Measurements from ENCODE around the gene FNDC5.

FNDC5 gene

DNA sequence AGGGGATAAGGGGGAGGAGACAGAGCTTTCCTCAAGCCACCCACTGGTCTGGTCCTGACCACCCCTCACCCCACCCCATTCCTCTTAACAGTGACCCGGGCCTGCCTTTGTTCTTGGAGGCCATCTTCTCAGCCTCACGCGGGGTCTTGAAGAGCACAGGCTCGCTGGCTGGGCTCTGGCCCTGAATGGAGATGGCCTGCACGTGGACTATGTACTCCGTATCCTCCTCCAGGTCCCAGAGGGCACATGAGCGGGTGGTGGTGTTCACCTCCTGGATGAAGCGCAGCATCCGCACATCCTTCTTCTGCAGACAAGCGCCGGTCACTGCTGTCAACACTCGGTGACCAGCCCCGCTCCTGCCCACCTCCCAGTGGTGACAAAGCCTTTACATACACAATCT is 2.6 kb downstream of the FNDC5 start:
- Mint-ChIP-seq H3K27ac (no peak overlapping the region), H3K27me3 (peaks cover 27% of the 10 kb centered on the region), H3K4me3 (no peak overlapping the region), H3K36me3 (ENCODE audit: low read depth) (peaks cover 4% of the 10 kb centered on the region), H3K9me3 (no peaks in the 10 kb centered on the region), H3K4me1 (peaks cover 12% of the 10 kb centered on the region)
- ATAC-seq (no peak), DNase-seq (no peak)

DNA sequence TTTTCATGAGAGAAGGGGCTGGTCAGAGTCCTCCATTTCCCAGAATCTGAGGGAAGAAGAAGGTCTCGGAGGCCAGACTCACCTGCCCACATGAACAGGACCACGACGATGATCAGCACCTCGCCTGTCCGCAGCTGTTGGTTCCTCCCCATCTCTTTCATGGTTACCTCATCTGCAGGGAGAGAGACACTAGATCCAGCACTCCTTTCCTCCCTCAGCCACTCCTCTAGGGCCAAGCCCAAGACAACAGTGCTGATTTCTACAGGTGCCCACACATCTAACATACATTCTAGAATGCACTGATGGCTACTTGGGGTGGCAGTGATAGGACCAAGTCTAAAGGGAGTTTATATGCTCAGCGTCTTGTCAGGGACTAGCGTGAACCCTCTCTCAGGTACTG is 3.0 kb downstream of the FNDC5 start:
- Mint-ChIP-seq H3K4me3 (no peak overlapping the region), H3K27ac (no peak overlapping the region), H3K36me3 (ENCODE audit: low read depth) (peaks cover 4% of the 10 kb centered on the region), H3K9me3 (no peaks in the 10 kb centered on the region), H3K4me1 (peaks cover 12% of the 10 kb centered on the region), H3K27me3 (peaks cover 23% of the 10 kb centered on the region)
- ATAC-seq, result no peak
- no peak for DNase-seq

DNA sequence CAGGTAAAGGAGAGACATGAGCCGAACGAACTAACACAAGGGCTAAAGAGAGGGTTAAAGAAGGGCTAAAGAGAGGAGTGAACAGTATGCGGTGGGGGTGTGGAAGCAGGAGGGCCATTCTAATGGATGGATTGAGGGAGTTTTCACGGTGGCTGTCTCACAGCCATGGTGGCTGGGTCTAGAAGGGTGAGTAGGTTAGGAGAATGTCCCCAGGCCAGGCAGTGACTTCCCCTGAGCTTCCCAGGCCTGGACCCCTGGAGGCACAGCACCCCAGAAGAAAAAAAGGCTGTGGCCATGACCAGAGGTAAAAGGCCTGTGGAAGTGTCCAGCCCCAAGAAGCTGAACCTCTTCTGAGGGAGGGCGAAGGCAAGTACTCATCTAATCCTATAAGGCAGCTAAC is 3.6 kb downstream of the FNDC5 start:
- peaks cover 22% of the 10 kb centered on the region for H3K27me3 Mint-ChIP-seq
- ATAC-seq, result no peak
- no peak overlapping the region for H3K4me3 Mint-ChIP-seq
- H3K4me1 Mint-ChIP-seq, result peaks cover 12% of the 10 kb centered on the region
- H3K36me3 Mint-ChIP-seq (ENCODE audit: low read depth), result peaks cover 6% of the 10 kb centered on the region
- no peaks in the 10 kb centered on the region for H3K9me3 Mint-ChIP-seq
- DNase-seq, result no peak
- no peak overlapping the region for H3K27ac Mint-ChIP-seq

DNA sequence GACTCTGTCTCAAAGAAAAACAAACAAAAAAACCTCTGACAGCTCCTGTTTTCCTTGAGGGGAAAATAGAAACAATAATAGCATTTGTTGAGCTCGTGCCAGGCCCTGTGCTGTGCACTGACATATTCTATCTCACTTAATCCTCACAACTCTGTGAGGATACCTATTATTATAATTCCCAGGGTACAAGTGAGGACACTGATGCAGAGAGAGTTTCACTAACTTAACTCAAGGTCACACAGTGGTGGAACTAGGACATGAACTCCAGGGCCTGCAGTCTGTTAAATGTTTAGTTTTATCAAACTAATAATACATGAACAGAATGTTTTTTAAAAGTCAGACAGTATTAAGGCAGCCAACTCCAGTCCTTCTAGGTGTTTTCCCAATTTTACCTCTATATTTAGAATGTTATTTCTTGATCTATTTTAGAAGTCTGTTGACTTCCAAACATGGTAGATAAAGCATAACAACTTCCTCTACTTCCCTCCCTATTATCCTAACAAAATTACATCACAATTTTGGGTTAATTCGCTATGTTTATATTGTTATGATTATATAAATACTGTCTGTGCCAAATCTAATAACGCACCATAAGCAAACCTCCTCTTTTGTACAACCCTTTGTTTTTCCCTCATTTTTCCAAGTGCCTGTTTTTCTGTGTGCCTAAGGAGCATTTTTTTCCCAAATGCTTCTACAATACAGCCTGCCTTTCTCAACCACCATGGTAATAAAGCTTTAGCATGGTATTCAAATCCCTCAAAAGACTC is 4.9 kb downstream of the FNDC5 start:
- no peak overlapping the region for H3K4me3 Mint-ChIP-seq
- H3K27ac Mint-ChIP-seq, result no peak overlapping the region
- ATAC-seq, result no peak
- peaks cover 6% of the 10 kb centered on the region for H3K36me3 Mint-ChIP-seq (ENCODE audit: low read depth)
- peaks cover 11% of the 10 kb centered on the region for H3K27me3 Mint-ChIP-seq
- no peak for DNase-seq
- H3K9me3 Mint-ChIP-seq, result no peaks in the 10 kb centered on the region
- H3K4me1 Mint-ChIP-seq, result peaks cover 6% of the 10 kb centered on the region

DNA sequence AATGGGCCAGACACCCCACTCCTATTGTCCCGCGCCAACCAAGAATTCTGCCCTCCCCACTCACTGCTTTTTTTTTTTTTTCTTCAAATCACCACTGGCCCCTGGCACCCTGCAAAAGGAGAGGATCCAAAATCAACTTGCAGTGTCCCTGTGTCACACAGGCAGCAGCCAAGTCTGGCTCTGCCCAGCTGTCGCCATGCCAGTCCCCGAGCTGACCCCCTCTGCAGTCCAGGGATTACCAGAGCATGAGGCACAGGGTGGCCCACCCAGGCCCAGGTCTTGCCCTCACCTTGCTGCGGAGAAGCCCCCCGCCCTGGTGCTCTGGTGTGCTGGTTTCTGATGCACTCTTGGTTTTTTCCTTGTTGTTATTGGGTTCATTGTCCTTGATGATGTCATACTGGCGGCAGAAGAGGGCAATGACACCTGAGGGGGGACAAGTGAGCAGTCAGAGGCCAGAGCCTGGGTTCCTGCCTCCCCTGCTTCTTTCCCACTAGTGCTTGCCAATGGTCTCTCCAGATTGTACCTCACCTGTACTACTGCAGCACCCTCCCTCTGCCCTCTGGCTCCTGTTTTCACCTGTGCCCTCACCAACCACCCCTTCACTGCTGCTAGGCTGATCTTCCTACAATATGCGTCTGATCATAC is 6.2 kb downstream of the FNDC5 start:
- peaks cover 9% of the 10 kb centered on the region for H3K36me3 Mint-ChIP-seq (ENCODE audit: low read depth)

DNA sequence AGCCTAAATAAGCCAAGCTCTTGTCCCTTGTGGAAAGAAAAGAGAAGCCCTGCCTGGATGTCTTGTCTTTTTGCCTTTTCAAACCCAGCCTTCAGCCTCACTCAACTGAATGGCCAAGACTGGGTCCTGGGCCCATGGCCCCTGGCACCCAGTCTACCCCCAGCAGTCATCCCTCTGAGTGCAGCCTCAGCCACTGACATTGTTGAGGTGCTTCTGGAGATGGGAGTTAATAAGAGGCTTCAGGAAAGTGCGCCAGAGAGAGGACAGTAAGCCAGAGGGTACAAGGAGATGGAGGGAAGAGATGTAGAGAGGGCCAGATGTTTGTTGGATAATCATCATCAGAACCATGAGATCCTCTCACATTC is 6.8 kb downstream of the FNDC5 start:
- Mint-ChIP-seq H3K9me3 (no peaks in the 10 kb centered on the region), H3K27me3 (no peaks in the 10 kb centered on the region), H3K27ac (no peak overlapping the region), H3K4me3 (no peak overlapping the region), H3K4me1 (no peaks in the 10 kb centered on the region), H3K36me3 (ENCODE audit: low read depth) (peaks cover 9% of the 10 kb centered on the region)
- DNase-seq (no peak), ATAC-seq (no peak)

More for the DNA sequence above, 6.2 kb downstream of the FNDC5 start:
- H3K4me1 Mint-ChIP-seq, result no peaks in the 10 kb centered on the region
- no peaks in the 10 kb centered on the region for H3K9me3 Mint-ChIP-seq
- no peak overlapping the region for H3K4me3 Mint-ChIP-seq
- peaks cover 4% of the 10 kb centered on the region for H3K27me3 Mint-ChIP-seq
- H3K27ac Mint-ChIP-seq, result no peak overlapping the region
- ATAC-seq (no peak), DNase-seq (no peak)

DNA sequence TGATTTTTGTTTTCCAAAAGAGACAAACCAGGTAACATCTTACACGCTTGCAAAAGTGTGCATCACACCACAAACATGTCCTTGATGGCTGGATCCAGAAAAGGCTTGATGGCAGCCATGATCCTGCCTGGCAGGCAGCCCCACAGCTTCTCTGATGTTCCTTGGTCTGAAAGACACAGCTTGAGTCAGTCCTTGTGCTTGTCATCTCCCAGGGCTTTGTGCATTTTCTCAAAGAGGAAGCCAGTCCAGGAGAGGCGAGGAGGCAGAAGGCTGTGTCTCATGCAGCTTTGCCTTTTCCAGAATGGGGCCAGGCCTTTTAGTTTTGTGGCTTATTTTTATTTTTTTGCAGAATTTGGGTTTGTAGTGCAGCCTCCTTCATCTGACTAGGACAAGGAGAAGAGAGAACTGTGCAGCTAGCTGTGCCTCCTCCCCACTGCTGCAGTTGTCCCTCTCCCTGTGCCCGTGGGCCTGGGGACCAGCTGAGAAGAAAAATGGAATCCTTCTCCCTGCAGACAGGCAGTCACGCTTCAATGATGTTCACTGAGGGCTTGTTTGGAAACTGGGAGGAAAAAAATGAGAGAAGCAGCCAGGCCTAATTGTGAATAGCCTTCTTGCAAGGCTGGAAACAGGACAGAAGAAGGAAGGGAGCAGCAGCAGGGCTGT is 7.4 kb downstream of the FNDC5 start:
- Mint-ChIP-seq H3K36me3 (ENCODE audit: low read depth) (peaks cover 9% of the 10 kb centered on the region), H3K27me3 (no peaks in the 10 kb centered on the region), H3K27ac (no peak overlapping the region), H3K4me1 (no peaks in the 10 kb centered on the region), H3K4me3 (no peak overlapping the region), H3K9me3 (no peaks in the 10 kb centered on the region)
- ATAC-seq (no peak), DNase-seq (no peak)

DNA sequence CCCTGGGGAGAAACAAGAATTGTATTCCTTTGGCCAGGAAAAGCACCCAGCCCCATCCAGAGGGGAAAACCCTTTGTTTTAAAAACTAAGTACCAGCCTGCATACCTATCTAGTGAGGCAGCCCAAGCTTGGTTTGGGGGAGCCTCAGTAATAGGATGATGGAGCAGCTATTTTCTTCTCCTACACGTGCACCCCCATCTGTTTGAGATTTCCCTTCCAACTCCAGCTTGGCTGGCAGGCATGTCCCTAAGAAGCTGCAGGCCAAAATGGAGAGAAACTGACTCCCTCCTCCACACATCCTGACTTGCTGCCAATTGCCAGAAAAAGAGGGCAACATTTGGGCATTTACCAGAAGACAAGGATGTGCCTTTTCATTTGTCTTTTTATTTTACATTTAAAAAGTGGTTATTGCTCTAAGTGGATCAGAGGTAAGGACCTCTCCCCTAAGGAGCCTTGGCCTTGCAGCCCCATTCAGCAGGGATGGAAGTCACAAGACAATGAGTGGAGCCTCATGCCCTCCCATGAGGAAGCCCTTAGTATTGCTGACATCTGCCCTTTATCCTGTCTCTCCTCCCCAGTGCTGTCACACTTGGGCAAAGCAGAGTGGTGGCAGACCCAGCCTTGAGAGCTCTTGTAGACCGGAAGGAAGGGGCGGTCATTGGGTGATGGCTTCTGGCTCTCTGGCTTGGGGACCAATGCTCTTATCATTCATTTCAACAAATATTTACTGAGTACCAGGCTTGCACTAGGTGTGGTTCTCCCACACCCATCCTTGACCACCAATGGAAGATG is 8.6 kb downstream of the FNDC5 start:
- Mint-ChIP-seq H3K27me3 (no peaks in the 10 kb centered on the region), H3K9me3 (no peaks in the 10 kb centered on the region), H3K4me3 (no peak overlapping the region), H3K36me3 (ENCODE audit: low read depth) (peaks cover 9% of the 10 kb centered on the region), H3K27ac (no peak overlapping the region), H3K4me1 (no peaks in the 10 kb centered on the region)
- DNase-seq, result no peak
- ATAC-seq, result no peak

DNA sequence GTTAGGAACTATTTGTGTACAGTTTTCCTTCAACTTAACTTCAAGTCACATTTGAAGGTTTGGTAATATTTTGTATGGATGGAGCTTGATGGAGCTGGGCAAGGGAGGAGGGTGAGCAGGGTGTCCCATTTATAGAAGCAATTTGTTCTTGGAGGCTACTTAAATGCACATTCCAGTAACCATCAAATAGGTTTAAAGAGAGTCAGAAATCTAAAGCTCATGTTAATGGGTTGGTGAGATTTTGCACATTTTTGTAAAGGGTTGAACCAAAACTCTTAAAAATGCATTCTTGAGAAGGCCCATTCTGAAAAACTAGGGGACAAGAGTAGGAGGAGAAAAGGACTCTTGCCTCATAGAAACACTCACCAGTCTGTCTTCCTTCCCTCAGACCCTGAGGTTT is 10.1 kb downstream of the FNDC5 start:
- ATAC-seq (no peak), DNase-seq (no peak)
- Mint-ChIP-seq H3K36me3 (ENCODE audit: low read depth) (peaks cover 16% of the 10 kb centered on the region), H3K4me1 (no peaks in the 10 kb centered on the region), H3K4me3 (no peak overlapping the region), H3K27me3 (no peaks in the 10 kb centered on the region), H3K9me3 (no peaks in the 10 kb centered on the region), H3K27ac (no peak overlapping the region)

DNA sequence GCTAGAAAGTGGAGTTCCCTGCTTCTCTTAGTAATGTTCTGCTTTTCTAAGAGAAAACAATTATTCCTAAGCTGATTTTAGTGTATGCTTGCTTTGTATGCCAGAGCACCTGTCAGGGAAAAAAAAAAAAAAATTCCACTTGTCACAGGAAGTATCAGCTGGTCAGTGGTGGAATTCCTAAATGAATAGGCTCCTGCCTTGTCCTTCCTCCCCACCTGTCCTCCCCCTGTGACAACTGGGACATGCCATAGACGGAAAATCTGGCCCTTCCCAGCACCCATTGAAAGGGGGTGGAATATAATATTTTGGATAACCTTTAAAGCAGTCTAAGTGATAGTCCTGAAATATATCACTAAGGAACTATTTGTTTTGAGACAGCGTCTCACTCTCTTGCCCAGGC is 10.8 kb downstream of the FNDC5 start:
- DNase-seq (no peak), ATAC-seq (no peak)
- Mint-ChIP-seq H3K4me3 (no peak overlapping the region), H3K36me3 (ENCODE audit: low read depth) (peaks cover 16% of the 10 kb centered on the region), H3K27ac (no peak overlapping the region), H3K27me3 (no peaks in the 10 kb centered on the region), H3K9me3 (no peaks in the 10 kb centered on the region), H3K4me1 (no peaks in the 10 kb centered on the region)

DNA sequence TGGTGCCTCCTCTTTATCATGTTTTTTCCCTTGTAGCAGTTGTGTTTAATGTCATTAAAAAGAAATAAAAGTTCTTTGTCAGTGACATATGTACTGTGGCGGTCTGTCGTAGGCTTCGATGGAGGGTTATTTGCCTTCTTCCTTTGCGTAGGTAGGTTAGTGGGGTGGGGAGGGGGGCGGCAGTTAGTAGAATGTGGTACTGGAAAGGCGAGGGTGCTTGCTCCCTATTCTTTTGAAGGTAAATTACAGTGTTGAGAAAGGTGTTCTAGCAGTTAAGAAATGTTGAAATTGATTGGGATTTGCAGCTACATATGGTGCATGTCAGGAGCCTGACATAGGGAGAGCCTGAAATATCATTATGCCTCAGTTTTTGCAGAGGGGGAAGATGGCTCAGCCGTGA is 11.9 kb downstream of the FNDC5 start:
- peaks cover 17% of the 10 kb centered on the region for H3K36me3 Mint-ChIP-seq (ENCODE audit: low read depth)
- ATAC-seq, result no peak
- H3K4me1 Mint-ChIP-seq, result no peaks in the 10 kb centered on the region
- H3K27me3 Mint-ChIP-seq, result no peaks in the 10 kb centered on the region
- no peak overlapping the region for H3K27ac Mint-ChIP-seq
- no peaks in the 10 kb centered on the region for H3K9me3 Mint-ChIP-seq
- DNase-seq, result no peak
- no peak overlapping the region for H3K4me3 Mint-ChIP-seq

DNA sequence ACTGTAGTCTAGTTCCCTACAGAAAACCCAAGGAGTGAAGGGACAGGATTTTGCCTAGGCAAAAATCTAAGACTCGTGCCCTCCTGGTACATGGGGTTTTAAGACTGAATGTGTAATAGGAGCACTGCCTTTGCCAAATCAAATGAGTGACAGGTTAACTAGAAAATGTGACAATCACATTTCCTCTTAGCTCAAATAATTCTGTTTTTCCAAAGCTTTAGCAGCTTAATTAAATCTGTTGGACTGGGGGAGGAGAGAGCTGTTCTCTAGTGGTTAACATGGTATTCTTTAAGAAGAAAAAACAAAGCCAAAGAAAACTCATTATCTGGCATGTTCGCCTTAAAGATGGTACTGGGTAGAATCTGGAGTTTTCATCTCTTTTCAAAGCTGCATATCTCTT is 12.6 kb downstream of the FNDC5 start:
- ATAC-seq (no peak), DNase-seq (no peak)
- Mint-ChIP-seq H3K36me3 (ENCODE audit: low read depth) (peaks cover 21% of the 10 kb centered on the region), H3K9me3 (no peaks in the 10 kb centered on the region), H3K27ac (no peak overlapping the region), H3K4me3 (no peak overlapping the region), H3K4me1 (no peaks in the 10 kb centered on the region), H3K27me3 (no peaks in the 10 kb centered on the region)

DNA sequence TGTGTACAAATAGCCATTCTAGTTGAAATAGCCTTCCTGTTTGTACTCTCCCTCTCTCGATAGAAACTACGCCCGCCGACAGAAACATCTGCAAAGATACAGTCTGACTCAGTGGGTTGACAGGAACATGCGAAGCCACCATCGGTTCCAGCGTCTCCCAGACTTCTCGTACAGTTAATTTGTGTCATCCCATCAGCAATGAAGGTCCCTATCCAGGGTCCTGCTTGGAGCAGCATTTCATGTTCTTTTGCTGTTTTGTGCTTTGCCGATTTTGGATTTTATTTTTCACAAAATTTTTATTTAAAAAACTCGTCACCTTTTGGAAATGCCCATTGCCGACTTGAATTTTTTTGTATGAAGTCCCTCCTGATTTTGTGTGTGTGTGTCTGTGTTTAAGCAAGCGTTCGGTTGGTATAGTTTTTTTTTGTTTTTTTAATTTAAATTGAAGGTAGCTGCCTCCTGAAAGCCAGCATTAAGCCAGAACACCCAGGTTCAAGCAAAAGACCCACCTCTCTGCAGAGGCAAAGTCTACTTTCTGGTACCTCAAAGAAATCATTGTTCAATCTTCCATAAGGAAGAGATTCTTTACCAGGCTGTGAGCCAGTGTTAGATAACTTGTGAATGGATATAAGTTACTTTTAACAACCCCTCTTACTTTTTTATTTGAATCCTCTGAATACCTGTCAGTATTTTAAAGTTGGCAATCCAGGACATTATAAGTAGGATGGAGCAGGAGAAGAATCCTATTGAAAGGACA is 14.7 kb downstream of the FNDC5 start:
- H3K4me3 Mint-ChIP-seq, result no peak overlapping the region
- H3K27ac Mint-ChIP-seq, result no peak overlapping the region
- peaks cover 23% of the 10 kb centered on the region for H3K36me3 Mint-ChIP-seq (ENCODE audit: low read depth)
- H3K9me3 Mint-ChIP-seq, result no peaks in the 10 kb centered on the region
- no peak for DNase-seq
- no peaks in the 10 kb centered on the region for H3K27me3 Mint-ChIP-seq
- no peaks in the 10 kb centered on the region for H3K4me1 Mint-ChIP-seq
- no peak for ATAC-seq

DNA sequence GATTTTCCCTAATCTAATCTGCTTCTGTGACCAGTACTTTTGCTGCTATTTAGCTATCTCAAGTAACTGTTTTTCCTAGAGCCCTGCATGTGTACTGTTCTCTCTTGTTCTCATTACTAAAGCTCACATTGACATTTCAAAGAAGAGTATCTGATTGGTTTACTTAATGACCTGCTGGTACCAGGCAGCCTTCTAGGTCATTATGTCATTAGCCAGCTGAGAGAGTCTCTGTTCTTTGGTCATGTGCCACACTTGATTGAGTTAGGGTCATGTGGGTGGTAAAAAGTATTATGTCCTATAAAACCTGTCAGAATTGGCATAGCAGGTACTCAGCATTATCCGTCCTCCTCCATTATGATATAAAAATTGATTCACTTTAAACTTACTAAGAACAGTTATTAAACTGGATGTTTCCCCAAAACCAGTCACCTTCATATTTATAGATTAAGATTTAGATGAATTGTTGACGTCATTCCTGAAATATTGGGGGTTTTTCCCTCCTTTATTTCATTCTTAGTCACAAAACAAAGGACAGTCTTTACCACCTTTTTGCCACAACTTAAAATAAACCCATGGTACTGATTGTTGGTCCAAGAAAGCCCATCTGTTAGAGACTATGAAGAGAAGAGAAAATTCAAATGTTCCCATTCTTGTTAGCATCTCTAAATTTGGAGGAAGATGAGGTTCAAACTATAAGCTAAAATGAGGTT is 22.2 kb downstream of the FNDC5 start:
- Mint-ChIP-seq H3K4me3 (no peak overlapping the region), H3K9me3 (no peaks in the 10 kb centered on the region), H3K4me1 (peaks cover 7% of the 10 kb centered on the region), H3K27me3 (no peaks in the 10 kb centered on the region), H3K36me3 (ENCODE audit: low read depth) (peaks cover 21% of the 10 kb centered on the region), H3K27ac (no peak overlapping the region)
- ATAC-seq (no peak), DNase-seq (no peak)

All from activated naive CD8-positive, alpha-beta T cell treated with anti-CD3 and anti-CD28 coated beads, Interleukin-2, amount 50 U/mL, for 24 hours (primary cell).